GM12873 (cell line): ENCODE measurements around the gene LITAFD.

Experiments
- CTCF ChIP-seq: IDR thresholded peaks from 2 replicates; pipeline ENCODE4 v1.5.1; 2012; ENCODE audit warnings: low read depth, mild to moderate bottlenecking, moderate library complexity, low read length, control low read depth; ENCODE audit not compliant: insufficient read depth; ENCODE audit errors: missing control alignments

LITAFD gene

GRCh38 chr16:8886593-8887430 lies 4.7 kb downstream of the LITAFD start:
- no peak for TF ChIP-seq CTCF

- TF ChIP-seq CTCF = no peak
Measured at GRCh38 chr16:8887431-8887765, 5.2 kb downstream of the LITAFD start.

GRCh38 chr16:8887952-8888560 lies 5.9 kb downstream of the LITAFD start:
- TF ChIP-seq CTCF = no peak

GRCh38 chr16:8888951-8889892 lies 7.1 kb downstream of the LITAFD start:
- no peak for TF ChIP-seq CTCF

- no peak for TF ChIP-seq CTCF
Measured at GRCh38 chr16:8889893-8890548, 7.9 kb downstream of the LITAFD start.

GRCh38 chr16:8890549-8890921 lies 8.4 kb downstream of the LITAFD start:
- TF ChIP-seq CTCF = no peak
